ENCODE data around the gene MICU2.

DNA sequence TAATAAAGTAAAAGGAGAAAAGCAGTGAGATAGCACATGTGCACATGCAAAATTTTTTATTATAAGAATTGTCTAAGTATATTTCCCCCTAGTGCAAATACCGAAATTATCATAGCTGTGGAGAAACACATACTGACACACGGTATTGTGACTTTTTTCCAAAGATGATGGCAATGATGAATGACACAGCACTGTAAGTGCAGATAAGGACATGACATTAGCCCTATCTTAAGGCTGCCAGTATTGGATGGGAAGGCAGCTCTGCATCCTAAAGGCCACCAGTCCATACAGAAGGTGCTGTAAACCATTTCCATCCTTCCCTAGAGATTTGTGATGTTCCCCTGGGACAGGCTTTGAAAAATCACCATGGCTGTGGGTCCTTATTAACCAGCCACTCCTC is 11.5 kb upstream of the MICU2 start:
- TF ChIP-seq POLR2AphosphoS5 (IDR thresholded peaks at IDR 0.05; ENCODE audit: low read depth) (no peak), CREB1 (CRISPR knock-in tag; IDR thresholded peaks at IDR 0.05; ENCODE audit: low read depth) (no peak), CTCF (conservative IDR thresholded peaks at IDR 0.05; ENCODE audit: low read depth in 2 of 2) (no peak), EZH2 (IDR thresholded peaks at IDR 0.05; ENCODE audit: low read depth, unreplicated experiment) (no peak)
- TF ChIP-seq, protein P1, sequence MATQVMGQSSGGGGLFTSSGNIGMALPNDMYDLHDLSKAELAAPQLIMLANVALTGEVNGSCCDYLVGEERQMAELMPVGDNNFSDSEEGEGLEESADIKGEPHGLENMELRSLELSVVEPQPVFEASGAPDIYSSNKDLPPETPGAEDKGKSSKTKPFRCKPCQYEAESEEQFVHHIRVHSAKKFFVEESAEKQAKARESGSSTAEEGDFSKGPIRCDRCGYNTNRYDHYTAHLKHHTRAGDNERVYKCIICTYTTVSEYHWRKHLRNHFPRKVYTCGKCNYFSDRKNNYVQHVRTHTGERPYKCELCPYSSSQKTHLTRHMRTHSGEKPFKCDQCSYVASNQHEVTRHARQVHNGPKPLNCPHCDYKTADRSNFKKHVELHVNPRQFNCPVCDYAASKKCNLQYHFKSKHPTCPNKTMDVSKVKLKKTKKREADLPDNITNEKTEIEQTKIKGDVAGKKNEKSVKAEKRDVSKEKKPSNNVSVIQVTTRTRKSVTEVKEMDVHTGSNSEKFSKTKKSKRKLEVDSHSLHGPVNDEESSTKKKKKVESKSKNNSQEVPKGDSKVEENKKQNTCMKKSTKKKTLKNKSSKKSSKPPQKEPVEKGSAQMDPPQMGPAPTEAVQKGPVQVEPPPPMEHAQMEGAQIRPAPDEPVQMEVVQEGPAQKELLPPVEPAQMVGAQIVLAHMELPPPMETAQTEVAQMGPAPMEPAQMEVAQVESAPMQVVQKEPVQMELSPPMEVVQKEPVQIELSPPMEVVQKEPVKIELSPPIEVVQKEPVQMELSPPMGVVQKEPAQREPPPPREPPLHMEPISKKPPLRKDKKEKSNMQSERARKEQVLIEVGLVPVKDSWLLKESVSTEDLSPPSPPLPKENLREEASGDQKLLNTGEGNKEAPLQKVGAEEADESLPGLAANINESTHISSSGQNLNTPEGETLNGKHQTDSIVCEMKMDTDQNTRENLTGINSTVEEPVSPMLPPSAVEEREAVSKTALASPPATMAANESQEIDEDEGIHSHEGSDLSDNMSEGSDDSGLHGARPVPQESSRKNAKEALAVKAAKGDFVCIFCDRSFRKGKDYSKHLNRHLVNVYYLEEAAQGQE (IDR thresholded peaks at IDR 0.05; ENCODE audit: unreplicated experiment): no peak

All from GM23338 (cell line).